Hematopoietic multipotent progenitor cell treated with erythropoietin and hydrocortisone succinate and interleukin-3 and kit ligand, for 17 days (in vitro differentiated cells): ENCODE measurements around the gene SLC26A9.

Source experiments
- DNase-seq: peaks from one replicate; pipeline ENCODE4 v3.0.0-alpha.2; 2015; ENCODE audit warnings: low spot score

SLC26A9 gene

DNA sequence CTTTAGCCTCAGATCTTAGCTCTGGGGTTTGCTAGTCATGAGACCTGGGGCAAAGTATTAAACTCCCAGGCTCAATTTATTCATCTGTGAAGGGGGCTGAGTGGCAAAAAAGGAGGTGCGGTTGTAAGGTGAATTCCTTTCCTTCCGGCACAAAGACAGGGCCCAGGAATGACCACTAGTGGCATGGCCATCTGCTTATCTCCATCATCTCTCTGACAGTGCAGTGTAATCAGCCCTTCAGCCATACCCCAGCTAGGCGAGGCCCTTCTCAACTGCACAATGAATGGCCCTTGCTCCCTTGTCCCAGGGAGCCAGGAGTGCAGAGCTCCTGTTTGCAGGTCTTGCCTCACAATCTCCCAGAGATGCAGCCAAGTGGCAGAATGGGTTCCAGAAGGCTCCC is 5.6 kb upstream of the SLC26A9 start:
- DNase-seq: no peak

- DNase-seq: no peak
Measured at GRCh38 chr1:205948039-205948438, 4.8 kb upstream of the SLC26A9 start.

DNA sequence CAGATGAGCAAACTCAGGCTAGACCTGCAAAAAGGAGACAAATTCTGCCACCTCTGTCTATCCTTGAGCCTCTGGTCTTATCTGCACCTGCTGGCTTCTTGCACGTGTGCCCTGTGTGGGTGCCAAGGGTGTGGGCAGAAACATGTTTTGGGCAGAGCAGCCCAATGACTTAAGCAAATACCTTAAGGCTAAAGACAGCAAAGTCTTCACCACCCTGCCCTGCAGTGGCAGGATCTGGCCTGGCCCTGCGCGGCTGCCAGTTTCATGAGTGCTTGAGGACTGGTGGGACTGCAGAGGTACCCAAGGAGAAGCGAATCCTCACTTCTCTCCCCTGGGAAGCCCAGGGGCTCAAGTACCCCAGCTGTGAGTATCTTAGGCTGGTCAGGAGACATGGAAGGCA is 3.8 kb upstream of the SLC26A9 start:
- peak; percentile 79 for DNase-seq

DNA sequence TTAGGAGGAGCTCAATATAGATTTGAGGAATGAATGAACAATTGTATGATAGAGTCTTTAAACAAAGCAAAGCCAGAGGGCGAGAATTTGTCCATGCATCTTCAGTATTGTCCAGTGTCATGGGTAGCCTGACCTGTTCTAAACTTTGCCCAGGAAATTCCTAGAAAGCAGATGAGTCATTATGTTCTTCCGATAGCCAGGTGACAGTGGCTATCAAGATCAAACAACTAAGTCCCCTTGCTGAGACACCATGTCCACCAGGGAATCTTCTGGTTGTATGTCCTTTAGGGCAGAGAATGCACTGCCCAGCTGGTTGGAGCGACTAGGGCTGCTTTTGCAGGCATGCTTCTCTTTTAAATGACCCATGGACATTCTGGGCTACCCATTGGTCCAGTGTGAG is 1.8 kb upstream of the SLC26A9 start:
- DNase-seq: no peak

- DNase-seq: no peak
Measured at GRCh38 chr1:205944525-205944924, 1.3 kb upstream of the SLC26A9 start.

GRCh38 chr1:205942631-205943159 is 561 bp downstream of the SLC26A9 start:
- no peak for DNase-seq

GRCh38 chr1:205940710-205941109 is 2.5 kb downstream of the SLC26A9 start:
- no peak for DNase-seq

DNA sequence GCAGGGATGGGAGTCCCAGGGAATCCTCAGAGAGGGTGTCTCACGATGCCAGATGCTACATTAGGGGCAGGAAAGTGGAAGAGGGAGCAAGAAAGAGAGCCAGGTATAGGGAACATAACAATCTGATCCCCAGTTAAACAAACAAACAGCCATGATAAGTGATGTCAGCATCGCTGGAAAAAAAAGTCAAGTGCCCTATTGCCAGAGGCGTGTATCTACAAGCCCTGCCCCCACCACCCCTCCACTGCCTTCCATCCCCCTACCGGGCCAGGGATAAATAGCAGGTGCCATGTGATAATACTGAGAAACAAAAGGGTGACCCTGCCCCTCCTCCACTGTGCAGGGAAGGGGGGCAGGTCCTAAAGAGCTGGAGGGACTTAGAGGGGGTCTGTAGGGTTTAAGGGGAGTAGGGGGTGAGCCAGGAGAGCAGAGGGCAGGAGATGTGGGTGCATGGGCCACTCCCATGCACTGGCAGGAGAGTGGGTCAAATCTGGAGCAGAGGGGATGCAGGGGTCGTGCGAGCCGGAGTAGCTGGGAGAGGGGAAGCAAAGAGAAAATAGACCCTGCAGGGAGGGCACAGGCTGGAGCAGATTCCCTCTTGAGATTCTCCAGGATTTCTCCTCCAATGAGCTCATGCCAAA is 3.4 kb downstream of the SLC26A9 start:
- no peak for DNase-seq

- DNase-seq: no peak
Measured at GRCh38 chr1:205938682-205939081, 4.6 kb downstream of the SLC26A9 start.

DNA sequence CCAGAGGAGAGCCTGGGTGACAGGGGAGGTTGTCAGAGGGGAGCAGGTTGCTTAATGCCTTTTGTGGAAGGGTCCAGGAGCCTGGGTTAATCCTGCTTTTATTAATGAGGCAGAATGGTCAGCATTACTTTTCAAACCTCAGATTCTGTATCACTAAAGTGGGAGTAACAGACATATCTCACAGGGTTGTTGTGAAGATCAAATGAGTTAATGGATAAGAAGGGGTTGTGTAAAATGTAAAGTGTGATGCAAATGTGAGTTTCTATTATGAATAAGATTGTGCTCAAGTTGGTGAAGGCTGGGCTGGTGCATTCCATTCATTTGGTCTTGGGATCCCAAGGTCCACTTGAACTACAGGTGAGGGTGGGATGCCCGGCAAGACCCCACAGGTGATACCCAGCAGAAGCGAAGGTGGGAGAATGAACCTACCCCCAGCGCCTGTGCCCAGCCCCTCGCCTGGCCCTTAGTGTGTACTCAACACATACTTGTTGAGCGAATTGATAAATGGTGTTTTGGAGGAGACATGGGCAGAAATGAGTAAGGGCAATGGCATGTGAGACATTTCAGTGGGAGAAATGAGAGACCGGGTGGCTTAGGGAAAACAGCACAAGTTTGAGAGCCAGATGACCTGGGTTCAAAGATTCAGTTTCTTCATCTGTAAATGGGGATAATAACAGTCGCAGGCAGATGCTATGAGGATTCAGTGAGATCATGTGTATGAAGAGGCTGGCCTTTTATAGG is 6.2 kb downstream of the SLC26A9 start:
- DNase-seq: no peak

DNA sequence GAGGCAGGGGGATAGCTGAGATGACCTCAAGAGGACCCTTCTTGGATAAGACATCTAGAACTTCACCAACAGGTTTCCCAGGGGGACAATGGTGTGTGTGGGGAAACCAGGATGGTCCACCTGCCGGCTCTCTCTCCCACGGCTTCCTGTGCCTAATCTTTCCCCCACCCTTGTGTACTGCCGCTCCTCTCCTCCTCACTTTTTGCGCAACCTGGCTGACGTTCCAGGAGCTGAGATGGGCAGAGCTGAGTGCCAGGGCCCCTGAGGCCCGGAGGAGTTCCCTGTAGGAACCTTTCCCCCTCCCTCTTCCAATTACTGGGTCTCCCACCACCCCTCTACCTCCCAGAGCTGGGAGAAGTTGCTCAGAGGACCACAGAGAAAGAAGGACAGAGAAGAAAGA is 6.9 kb downstream of the SLC26A9 start:
- DNase-seq: no peak

DNA sequence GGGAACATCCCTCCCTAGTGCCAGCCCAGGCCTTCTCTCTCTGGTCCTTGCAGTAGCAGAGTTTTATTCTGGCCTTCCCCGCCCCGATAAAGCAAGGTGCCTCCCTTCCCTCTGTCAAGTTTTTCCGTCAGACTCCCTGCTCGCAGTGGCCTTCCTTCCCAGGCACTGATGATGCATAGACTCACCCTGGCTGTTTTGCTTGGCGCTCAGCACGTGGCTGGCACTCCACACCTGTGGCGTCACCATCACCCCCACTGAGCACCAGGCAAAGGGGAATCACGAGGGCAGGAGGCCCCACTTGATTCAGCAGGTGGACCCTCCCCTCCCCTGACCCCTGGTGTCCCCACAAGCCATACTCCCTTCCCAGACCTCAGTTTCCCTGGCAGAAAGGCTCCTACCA is 7.4 kb downstream of the SLC26A9 start:
- no peak for DNase-seq

DNA sequence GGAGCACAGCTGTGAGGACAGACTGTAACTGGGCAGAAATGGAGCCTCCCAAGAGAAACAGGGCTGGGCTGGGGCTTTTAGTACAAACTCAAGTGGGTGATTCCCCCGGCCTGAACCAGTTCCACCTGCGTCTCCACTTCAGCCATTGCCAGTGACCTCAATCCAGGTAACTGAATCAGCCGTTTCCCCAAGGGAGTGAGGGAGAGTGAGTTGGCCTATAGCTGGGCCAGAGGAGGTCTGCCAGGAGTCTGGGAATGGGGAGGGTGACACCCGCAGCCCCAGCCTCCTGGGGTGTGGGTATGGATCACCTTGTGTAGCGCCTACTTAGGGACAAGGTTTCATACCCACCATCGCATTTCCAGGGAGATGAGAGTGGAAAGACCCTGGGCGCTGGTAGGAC is 8.5 kb downstream of the SLC26A9 start:
- no peak for DNase-seq

GRCh38 chr1:205933671-205934618 is 9.3 kb downstream of the SLC26A9 start:
- no peak for DNase-seq

GRCh38 chr1:205932776-205933175 is 10.5 kb downstream of the SLC26A9 start:
- DNase-seq: no peak

DNA sequence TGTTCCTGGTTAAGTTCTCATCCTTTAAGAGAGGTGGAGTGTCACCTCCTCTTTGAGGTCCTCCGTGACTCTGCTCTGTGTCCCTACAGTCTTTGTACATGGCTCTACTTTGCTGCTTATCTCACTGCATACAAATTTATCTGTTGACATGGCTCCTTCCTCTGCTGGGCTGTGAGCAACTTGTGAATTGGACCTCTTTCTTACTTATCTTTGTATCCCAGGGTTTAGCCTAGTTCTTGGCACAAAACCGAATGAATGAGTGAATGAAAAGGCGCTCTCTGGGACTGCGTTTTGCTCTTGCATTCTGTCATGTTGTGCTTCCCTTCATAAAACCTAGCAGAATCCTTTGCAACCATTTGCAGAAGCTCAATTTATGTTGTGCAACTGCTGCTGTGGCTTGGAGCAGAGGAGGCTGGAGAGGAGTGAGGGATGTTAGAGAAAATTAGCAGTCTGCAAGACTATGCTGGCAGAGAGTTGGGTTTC is 12.4 kb downstream of the SLC26A9 start:
- DNase-seq: no peak

GRCh38 chr1:205930195-205930577 is 13.1 kb downstream of the SLC26A9 start:
- no peak for DNase-seq

- no peak for DNase-seq
Measured at GRCh38 chr1:205929496-205930194, 13.6 kb downstream of the SLC26A9 start.

DNA sequence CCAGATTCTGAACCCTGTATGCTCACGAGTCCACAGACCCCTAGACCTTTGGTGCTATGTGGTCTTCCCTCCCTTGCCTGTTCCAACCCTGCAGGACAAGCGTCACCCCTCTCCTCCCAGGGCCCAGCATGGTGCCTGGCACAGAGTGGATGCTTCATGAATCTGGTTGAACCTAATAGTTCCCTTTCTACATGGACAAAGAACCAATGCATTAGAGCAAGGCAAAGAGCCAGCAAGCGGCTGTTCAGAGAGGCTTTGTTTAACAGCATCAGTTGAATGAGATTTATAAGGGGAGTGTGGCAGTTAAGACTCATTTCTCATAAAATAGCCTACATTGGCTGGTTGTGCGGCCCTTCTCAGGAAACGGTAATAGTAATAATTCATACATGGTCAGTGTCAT is 14.9 kb downstream of the SLC26A9 start:
- DNase-seq: no peak

- DNase-seq: no peak
Measured at GRCh38 chr1:205927676-205928075, 15.6 kb downstream of the SLC26A9 start.

DNA sequence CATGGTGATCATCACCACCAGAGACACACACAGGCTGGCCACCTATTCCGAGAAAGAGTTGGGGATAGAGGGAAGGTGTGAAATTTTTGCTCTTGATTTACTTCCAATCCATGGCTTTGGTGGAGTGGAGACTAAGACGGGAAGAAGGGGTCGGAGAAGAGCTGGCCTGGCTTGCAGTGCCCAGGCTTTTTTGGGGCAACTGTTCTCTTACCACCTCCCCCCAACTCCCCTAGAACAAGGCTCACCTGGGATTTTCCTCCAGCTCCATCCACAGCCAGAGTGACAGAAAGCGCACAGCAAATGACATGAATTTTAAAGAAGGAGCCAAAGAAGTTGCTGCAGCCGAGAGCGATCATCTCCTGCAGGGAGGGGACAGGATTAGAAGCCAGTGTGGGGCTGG is 16.0 kb downstream of the SLC26A9 start:
- DNase-seq: no peak

DNA sequence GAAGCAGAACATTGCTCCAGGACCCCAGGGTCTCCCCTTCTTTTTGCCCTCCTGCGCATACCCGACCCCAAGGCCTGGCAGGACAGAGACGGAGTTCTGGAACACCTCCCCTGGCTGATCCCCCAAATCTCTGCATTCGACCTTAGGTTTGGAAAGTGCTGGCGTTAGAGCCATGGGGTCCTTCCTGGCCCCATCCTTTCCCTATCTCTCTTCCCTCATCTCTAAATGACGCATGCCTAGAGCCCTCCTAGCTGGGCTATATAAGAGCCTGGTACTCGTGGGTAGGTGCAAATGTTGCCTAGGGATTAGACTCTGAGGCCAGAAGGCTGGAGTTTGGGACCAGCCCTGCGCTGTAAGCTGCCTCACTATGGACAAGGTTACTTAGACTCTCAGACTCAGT is 16.6 kb downstream of the SLC26A9 start:
- no peak for DNase-seq
